GM21786 (cell line): ENCODE results near the gene GNAO1.

ENCODE experiments used
- ATAC-seq: cut with Tn5 transposase; IDR thresholded peaks from one replicate; pipeline ENCODE4 v1.9.1; 2021; ENCODE audit not compliant: unreplicated experiment

The GNAO1 gene

GRCh38 chr16:56328276-56329022, 137.2 kb downstream of the GNAO1 start:
- ATAC-seq = no peak

- no peak for ATAC-seq
These were observed 138.6 kb downstream of the GNAO1 start for GRCh38 chr16:56329887-56330286.

DNA sequence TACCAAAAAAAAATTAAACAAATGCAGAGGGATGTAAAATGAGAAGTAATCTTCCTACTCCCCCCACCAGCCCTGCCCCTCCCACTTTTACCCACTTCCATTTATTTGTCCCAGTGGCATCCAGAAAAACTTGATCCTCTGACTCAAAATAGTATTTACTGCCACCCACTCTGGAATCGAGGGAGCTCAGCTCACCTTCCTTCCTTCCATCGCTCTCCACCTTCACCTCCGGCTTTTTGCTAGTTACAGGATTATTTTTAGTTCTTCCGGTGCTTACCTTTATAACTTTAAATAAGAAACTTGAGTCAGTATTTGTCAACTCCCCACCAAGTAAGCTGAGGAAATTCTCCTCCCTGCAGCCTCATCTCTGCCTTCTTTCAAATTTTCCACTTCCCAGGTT, 139.2 kb downstream of the GNAO1 start:
- ATAC-seq = no peak

DNA sequence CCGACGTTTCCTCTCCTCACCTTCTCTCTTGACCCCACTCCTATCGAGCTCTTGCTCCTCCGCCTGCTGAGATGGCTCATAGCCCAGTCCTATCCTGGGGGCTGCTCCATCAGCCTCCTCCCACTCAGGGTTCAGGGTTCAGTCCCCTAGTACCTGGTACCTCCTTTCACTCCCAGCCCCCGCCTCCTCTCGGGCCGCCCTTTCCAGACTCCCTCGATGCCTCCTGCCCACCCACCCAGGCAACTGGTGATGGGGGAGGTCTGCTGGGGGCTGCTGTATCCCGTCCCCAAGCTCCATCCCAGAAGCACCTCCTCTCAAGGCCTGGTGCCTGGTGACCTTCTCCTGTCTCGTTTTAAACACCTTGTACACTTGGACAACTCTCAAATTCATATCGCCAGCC, 140.1 kb downstream of the GNAO1 start:
- no peak for ATAC-seq

GRCh38 chr16:56331915-56332314, 140.6 kb downstream of the GNAO1 start:
- no peak for ATAC-seq

- no peak for ATAC-seq
These were observed 141.3 kb downstream of the GNAO1 start for GRCh38 chr16:56332464-56333079.

DNA sequence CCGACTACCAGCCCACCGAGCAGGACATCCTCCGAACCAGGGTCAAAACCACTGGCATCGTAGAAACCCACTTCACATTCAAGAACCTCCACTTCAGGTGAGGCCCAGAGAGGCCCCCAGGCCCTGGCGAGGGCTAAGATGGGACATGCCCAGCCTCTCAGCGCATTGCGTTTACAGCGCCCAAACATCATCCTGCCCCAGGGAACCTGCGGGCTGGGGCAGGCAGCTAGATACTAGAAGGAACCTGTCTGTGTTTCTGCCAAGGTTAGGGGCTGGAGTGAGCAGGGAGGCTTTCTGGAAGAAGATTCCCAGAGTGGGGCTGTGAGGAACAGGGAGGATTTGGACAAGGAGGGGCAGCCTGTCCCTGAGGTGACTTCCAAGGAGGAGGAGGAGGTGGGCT, 143.5 kb downstream of the GNAO1 start:
- no peak for ATAC-seq

- ATAC-seq = no peak
These were observed 144.9 kb downstream of the GNAO1 start for GRCh38 chr16:56336071-56336688.

- no peak for ATAC-seq
These were observed 145.4 kb downstream of the GNAO1 start for GRCh38 chr16:56336711-56337110.

DNA sequence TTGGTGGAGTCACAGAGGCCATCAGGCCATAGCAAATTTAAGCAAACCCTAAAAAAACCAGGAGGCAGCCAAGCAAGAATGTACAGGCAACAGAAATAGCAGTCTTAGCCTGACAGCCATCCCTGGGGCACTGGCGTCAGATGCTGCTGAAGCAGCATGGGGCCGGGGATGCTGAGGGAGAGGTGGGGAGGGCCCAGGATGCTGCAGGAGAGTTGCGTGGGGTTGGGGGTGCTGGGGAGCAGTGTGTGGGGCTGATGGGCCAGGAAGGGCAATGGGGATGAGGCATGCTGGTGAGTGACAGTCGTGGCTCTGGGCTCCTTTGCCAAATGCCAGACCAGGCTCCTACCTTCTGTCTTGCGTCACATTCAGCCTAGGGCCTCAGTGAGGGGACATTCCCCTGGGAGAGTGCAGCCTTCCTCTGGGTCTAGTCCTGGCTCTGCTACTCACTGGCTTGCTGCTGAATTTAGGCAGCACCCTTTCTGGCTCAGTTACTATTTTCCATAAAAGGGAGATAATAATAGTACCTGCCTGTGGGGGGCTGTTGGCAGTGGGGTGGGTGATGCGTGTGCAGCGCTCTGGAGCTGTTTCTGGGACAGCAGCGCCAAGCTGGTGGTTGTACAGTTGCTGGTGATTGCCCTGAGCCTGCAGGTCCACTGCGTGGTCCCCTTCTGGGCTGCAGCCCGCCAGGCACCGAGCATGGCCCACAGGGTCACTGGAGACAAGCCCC, 146.0 kb downstream of the GNAO1 start:
- ATAC-seq = no peak

- no peak for ATAC-seq
These were observed 146.6 kb downstream of the GNAO1 start for GRCh38 chr16:56337858-56338325.

DNA sequence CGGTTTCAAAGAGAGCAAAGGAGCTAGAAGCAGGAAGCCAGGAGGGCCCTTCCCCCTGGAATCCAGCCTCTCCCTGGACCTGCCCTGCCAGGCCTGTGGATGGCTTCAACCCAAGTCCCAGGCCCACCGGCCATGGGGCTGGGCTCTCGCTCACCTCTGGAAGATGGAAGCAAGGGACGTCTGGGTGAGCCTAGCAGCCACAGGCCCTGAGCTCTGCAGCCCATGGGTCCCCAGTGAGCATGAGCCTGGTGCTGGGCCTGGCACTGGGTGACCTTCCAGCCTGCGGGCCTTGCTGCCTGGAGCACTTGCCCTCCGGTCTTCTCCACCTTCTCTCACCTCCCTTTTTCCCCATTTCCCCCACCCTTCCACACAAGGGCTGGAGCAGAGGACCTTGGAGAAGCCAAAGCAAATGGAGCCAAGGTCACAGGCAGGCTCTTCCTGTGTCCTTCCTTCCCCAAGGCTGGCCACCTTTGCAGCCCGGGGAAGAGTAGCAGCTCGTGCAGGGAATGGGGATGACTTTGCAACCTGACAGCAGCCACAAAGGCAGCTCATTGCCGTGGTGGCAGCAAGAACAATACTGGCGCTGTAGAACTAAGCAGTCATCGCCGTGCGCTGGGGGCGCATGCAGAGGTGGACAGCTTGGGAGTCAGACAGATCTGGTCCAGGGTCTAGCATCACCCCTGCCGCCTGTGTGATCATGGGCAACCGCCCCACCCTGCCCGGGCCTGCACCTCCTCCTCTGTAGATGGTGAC, 147.5 kb downstream of the GNAO1 start:
- ATAC-seq = no peak

GRCh38 chr16:56339431-56340195, 148.3 kb downstream of the GNAO1 start:
- ATAC-seq = no peak

DNA sequence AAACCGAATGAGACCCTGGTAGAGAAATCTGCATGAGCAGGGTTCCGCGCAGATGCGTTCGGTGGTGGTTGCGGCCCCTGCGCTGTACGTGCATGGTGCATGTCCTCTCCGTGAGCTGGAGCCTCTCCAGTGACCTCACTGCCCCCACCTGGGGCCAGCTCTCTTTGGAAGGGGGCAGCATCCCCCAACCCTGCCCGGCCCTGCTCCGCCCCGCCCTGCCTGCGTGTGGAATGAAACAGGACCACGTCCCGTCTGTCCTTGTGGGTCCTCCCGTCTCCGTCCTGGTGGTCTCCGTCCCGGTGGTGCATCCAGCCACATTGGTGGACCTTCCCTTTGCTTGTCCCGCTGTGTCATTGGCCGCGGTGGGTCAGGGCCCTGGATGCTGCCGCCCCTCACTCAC, 149.1 kb downstream of the GNAO1 start:
- no peak for ATAC-seq

DNA sequence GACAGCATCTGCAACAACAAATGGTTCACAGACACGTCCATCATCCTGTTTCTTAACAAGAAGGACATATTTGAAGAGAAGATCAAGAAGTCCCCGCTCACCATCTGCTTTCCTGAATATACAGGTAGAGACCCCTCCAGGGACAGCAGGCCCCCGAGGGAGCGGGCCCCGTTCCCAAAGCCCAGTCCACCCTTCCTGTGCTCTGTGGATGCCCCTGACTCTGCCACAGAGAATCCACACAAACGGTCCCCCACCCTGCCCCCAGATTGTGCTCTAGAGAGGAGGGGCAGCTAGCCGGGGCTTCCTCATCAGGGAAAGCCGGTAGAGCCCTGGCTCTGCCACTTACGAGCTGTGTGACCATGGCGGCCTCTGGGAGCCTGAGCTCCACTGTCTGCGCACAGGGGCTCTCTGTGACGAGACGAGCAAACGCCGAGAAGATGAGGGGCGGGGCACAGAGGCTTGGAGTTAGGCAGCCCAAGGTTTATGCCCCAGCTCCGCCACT, 149.6 kb downstream of the GNAO1 start:
- no peak for ATAC-seq

DNA sequence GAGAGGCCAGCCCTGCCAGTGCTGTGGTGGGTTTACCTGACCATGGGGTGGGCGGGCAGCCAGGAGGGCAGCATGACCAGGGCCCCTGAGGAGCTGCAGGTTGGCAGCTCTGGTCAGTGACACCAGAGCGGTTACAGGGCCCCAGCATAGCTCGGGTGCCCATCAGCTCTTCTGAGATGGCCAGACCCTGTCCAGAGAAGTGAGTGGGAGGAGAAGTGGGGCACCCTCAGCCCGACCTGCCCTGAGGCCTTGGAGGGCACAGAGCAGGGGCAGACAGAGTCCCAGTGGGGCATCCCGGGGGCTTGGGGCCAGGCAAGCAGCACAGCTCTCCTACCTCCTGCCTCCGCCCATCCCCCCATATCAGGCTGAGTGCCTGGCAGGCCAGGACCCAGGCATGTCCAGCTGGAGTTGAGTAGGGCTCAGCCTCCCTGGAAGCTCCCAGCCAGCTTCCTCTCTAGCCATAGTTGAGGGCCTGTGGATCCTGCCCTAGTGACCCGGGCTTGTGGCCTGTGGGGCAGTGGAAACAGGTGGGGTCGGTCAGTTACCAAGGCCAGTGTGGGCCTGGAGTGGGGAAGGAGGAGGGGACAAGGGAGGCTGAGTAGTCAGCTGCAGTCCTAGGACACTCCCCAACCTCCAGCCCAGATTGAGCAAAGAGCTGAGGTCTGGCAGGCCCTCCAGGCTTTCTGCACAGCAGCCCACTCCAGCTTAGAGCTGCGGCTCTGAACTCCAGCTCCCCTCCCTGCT, 150.5 kb downstream of the GNAO1 start:
- no peak for ATAC-seq

GRCh38 chr16:56343661-56344517, 152.6 kb downstream of the GNAO1 start:
- no peak for ATAC-seq
